Chondrocyte (in vitro differentiated cells): Measurements from ENCODE around the gene PIK3R1. TPM values are rescaled to one million over a fixed set of nuclear protein-coding genes. Genes with fewer than 3 reads are reported as not detected.

ENCODE experiments used
- DNase-seq: peaks from one replicate; pipeline ENCODE4 v3.0.0; 2021; ENCODE audit warnings: mixed read lengths, low spot score
- H3K27ac Mint-ChIP-seq: one replicate; pipeline ENCODE4 v1.8.0; 2021; ENCODE audit warnings: mild to moderate bottlenecking, moderate library complexity, mixed read lengths; ENCODE audit not compliant: unreplicated experiment
- H3K27me3 Mint-ChIP-seq: 2 replicates; pipeline ENCODE4 v1.8.0; 2021; ENCODE audit warnings: low read depth, mixed read lengths
- H3K36me3 Mint-ChIP-seq: 2 replicates; pipeline ENCODE4 v1.8.0; 2021; ENCODE audit warnings: low read depth, mixed read lengths
- H3K4me1 Mint-ChIP-seq: 2 replicates; pipeline ENCODE4 v1.8.0; 2021; ENCODE audit warnings: low read depth, mild to moderate bottlenecking, mixed read lengths
- H3K4me3 Mint-ChIP-seq: one replicate; pipeline ENCODE4 v1.8.0; 2021; ENCODE audit warnings: mild to moderate bottlenecking, moderate library complexity, mixed read lengths; ENCODE audit not compliant: unreplicated experiment
- H3K9me3 Mint-ChIP-seq: 2 replicates; pipeline ENCODE4 v1.8.0; 2021; ENCODE audit warnings: low read depth, mixed read lengths
- total RNA-seq: library from RNA; stranded (reverse); gene quantifications from 3 replicates; pipeline ENCODE4 v1.2.1, GENCODE V29; 2021
- TF ChIP-seq, protein P1 (sequence below): fragments of 200-600 bp; sonication (generic); IDR thresholded peaks from 2 replicates; pipeline ENCODE4 v1.5.0; 2021; ENCODE audit warnings: antibody characterized with exemption, mild to moderate bottlenecking, moderate library complexity

Gene PIK3R1
- total RNA-seq, 1 donor from 2014 or later = 60.7 TPM

DNA sequence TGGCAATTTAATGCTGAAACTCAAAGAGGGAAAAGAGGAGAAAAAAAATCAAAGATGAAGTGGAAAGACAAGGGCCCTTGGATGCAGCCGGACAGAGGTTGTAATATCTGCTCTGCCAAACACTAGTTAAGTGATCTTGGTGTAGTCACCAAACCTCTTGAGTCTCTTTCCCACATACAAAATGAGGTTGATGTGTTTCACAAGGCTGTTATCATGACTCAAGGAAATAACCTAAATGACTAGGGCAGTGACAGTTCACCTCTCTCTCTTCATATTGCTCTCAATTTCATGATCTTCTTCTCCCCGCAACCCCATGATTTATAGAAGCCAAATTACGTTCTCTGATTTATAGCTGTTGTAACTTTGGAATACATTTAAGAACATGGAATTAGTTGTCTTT is 44.9 kb downstream of the PIK3R1 start:
- peaks cover 76% of the 10 kb centered on the region for H3K4me1 Mint-ChIP-seq
- TF ChIP-seq, protein P1, sequence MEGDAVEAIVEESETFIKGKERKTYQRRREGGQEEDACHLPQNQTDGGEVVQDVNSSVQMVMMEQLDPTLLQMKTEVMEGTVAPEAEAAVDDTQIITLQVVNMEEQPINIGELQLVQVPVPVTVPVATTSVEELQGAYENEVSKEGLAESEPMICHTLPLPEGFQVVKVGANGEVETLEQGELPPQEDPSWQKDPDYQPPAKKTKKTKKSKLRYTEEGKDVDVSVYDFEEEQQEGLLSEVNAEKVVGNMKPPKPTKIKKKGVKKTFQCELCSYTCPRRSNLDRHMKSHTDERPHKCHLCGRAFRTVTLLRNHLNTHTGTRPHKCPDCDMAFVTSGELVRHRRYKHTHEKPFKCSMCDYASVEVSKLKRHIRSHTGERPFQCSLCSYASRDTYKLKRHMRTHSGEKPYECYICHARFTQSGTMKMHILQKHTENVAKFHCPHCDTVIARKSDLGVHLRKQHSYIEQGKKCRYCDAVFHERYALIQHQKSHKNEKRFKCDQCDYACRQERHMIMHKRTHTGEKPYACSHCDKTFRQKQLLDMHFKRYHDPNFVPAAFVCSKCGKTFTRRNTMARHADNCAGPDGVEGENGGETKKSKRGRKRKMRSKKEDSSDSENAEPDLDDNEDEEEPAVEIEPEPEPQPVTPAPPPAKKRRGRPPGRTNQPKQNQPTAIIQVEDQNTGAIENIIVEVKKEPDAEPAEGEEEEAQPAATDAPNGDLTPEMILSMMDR = no peak
- peaks cover 4% of the 10 kb centered on the region for H3K36me3 Mint-ChIP-seq
- no peak for DNase-seq
- no peak overlapping the region for H3K4me3 Mint-ChIP-seq
- H3K27ac Mint-ChIP-seq = no peak overlapping the region
- no peaks in the 10 kb centered on the region for H3K27me3 Mint-ChIP-seq
- H3K9me3 Mint-ChIP-seq = peaks cover 2% of the 10 kb centered on the region

DNA sequence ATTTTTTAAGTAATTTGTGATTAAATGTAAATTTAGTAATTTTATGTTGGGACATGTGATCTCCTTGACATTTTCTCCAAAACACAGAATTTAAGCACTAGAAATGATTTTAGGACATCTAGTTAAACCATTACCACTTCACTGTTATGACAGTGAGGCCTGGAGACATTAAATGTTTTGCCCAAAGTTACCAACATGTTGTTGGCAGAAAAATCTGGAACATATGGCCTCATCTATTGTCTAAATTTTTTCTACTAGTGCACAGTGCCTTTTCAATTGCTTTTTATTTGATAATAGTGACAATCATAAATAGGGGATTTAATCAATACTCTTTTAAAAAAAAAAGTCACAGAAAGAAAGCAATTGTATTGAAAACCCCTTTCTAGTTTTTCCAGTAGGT is 45.6 kb downstream of the PIK3R1 start:
- Mint-ChIP-seq H3K4me3 (no peak overlapping the region), H3K27ac (no peak overlapping the region), H3K36me3 (peaks cover 4% of the 10 kb centered on the region), H3K4me1 (peaks cover 78% of the 10 kb centered on the region), H3K27me3 (no peaks in the 10 kb centered on the region), H3K9me3 (peaks cover 2% of the 10 kb centered on the region)
- DNase-seq = no peak
- TF ChIP-seq, protein P1 = no peak

DNA sequence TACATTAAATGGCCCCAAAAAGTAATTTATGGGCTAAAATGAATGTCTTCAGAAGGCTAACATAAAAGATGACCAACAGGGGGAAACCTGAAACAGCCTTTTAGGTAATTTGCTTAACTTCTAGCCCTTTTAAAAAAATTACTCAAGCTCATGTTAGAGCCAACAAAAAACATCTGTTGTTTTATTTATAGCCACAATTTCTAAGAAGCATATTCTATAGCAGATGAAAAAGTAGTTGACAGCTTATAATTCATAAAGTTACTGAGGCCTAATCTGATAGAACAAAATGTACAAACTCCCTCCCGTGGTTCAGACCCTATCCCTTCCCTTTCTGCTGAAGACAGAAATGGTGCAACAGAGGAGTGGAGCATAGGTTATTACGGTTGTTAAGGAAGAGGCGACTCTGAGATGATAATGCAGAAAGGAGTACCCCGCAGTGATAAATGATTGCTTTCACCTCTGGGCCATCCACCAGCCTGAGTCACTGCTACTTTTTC is 46.1 kb downstream of the PIK3R1 start:
- TF ChIP-seq, protein P1 = peak; percentile 66
- H3K36me3 Mint-ChIP-seq = peaks cover 3% of the 10 kb centered on the region
- no peak overlapping the region for H3K4me3 Mint-ChIP-seq
- peaks cover 2% of the 10 kb centered on the region for H3K9me3 Mint-ChIP-seq
- DNase-seq = no peak
- H3K27me3 Mint-ChIP-seq = no peaks in the 10 kb centered on the region
- peak overlapping the region; percentile 69 for H3K27ac Mint-ChIP-seq
- H3K4me1 Mint-ChIP-seq = peaks cover 80% of the 10 kb centered on the region

DNA sequence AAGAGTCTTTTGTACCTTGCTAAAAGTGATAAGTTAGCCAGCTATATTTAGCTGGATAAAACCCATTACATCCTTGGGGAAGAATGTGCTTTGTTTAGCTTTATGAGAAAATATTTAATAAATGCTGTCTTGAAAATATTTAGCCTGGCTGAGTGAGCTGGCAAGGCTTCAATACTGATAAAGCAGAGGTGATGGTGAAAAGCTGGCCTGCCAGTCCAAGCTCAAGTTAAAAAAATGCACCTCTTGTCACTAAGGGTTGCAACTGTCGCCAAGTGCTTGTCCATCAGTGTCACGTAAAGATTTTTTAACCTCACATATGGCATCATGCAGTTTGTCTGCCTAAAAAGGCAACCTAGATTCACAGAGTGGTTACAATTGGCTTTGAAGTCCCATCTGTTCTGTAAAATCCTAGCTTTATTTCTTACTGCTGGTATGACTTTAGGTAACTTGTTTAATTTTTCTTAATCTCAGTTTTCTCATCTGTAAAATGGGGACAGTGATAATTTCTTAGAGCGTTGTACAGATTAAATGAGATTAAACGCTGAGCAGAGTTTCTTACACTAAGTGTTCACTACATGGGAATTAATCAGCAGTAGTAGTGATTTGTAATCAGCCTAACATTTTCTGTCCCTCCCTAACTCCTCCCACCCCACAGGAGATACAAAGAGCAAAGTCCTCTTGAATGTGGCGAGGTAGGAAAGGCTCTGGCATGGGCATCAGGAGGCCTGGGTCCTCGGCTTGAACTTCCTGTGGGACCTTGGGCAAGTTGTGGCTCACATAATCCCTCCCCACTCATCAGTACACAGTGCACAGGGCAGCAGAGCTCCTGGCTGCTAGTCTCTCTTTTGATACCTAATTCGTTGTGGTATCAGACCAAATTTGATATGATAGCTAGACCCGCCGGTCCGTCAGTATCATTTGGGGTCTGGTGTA is 48.7 kb downstream of the PIK3R1 start:
- H3K9me3 Mint-ChIP-seq = peaks cover 2% of the 10 kb centered on the region
- H3K27ac Mint-ChIP-seq = peak overlapping the region; percentile 89

DNA sequence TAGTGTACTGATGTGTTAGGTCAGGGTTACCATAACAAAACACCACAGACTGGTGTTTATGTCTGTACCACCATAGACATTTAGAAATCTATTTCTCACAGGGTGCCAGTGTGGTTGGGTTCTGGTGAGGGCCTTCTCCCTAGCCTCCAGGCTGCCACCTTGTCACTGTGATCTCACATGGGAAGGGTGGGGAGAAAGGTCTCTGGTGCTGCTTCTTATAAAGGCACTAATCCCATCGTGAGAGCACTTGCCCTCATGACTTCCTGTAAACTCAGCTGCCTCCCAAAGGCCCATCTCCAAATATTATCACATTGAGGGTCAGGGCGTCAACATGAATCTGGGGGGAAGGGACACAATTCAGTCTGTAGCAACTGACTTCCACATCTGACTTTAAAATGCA is 49.8 kb downstream of the PIK3R1 start:
- TF ChIP-seq, protein P1 = no peak
- Mint-ChIP-seq H3K4me3 (no peak overlapping the region), H3K27me3 (no peaks in the 10 kb centered on the region), H3K9me3 (peaks cover 2% of the 10 kb centered on the region), H3K27ac (peak overlapping the region; percentile 89), H3K4me1 (peaks cover 88% of the 10 kb centered on the region), H3K36me3 (peaks cover 1% of the 10 kb centered on the region)
- no peak for DNase-seq

More for the DNA sequence above, 48.7 kb downstream of the PIK3R1 start:
- Mint-ChIP-seq H3K36me3 (peaks cover 1% of the 10 kb centered on the region), H3K4me1 (peaks cover 85% of the 10 kb centered on the region), H3K27me3 (no peaks in the 10 kb centered on the region), H3K4me3 (no peak overlapping the region)
- TF ChIP-seq, protein P1 = no peak
- DNase-seq = no peak
